Activated T-helper 9 cell treated with anti-CD3 and anti-CD28 coated beads, Interleukin-2, amount 50 U/mL, for 16 hours (primary cell): ENCODE data around the gene GRHL3.
"Not testable (repeated sequence)": the region's sequence is repeated elsewhere in the genome, so short reads cannot be mapped to it uniquely, and the experiment has no call there.

Experiments used
- DNase-seq: peaks from one replicate; pipeline ENCODE4 v3.0.0-alpha.2; 2020; ENCODE audit warnings: low read depth

The GRHL3 gene

GRCh38 chr1:24319312-24319863, at the start of gene GRHL3:
GRHL3 (plus strand) TSS chr1:24319357; CDS start chr1:24319552, 195 bp downstream.
- DNase-seq, result no peak

GRCh38 chr1:24274203-24275103, 44.7 kb upstream of the GRHL3 start:
- DNase-seq, result not testable (repeated sequence)

GRCh38 chr1:24275104-24275410, 44.1 kb upstream of the GRHL3 start:
- no peak for DNase-seq

- no peak for DNase-seq
Measured at GRCh38 chr1:24275510-24275909, 43.6 kb upstream of the GRHL3 start.

DNA sequence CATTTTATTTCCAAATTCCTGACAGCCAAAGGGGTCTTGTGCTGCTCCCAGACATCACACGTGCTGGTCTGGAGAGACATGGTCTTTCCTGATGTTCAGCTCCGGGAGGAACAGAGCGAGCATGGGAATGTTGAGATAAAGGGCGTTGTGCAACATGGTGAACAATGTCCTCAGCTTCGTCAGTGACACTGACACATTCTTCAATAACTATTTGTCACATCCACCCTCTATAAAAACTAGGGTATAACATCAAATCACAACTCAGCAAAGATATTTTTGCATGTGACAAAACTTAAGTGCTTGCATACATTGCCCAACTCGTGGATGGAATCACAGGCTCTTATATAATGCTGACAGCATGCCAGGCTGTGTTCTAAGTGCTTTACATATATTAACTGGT, 42.4 kb upstream of the GRHL3 start:
- DNase-seq, result no peak

- DNase-seq, result no peak
Measured at GRCh38 chr1:24277420-24278169, 41.6 kb upstream of the GRHL3 start.

GRCh38 chr1:24278726-24279125, 40.4 kb upstream of the GRHL3 start:
- no peak for DNase-seq

DNA sequence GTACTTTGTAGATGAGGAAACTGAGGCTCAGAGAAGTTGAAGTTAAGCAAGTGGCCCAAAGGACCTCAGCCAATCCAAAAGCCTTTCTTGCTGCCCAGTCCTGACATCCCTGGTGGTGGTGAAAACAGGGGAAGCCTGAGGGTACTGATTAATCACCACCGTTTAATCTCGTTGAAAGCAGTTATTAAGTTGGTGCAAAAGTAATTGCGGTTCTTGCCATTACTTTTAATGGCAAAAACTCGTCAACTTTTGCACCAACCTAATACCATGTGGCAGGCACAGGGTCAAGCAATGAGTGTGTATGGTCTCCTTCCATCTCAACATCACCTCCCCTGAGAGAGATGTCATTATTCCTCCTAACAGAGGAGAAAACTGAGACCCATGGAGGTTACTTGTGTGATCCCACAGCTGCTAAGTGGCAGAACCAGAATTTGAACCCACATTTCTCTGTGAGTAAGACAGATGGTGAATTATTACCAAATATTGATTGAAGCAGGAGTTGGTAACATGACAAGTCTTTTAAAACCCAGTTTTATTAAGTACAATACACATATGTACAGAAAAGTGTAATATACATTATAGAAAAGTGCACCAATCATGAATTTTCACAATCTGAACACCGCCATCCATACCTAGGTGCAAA, 39.4 kb upstream of the GRHL3 start:
- DNase-seq, result no peak

DNA sequence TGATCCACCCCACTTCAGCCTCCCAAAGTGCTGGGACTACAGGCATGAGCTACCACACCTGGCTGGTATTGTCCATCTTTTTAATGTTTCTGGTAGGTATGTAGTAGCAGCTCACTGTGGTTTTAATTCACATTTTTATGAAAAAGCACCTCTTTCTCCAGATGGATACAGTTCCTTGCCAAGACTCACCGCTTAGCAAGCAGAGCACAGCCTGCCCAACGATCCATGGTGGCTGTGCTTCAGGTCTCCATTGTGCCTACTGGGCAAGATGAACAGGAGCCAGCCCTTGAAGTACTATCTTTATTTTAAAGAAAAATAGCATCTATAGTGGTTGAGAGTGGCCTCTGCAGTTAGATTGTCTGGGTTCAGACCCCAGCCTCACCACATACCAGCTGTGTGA, 37.6 kb upstream of the GRHL3 start:
- no peak for DNase-seq

DNA sequence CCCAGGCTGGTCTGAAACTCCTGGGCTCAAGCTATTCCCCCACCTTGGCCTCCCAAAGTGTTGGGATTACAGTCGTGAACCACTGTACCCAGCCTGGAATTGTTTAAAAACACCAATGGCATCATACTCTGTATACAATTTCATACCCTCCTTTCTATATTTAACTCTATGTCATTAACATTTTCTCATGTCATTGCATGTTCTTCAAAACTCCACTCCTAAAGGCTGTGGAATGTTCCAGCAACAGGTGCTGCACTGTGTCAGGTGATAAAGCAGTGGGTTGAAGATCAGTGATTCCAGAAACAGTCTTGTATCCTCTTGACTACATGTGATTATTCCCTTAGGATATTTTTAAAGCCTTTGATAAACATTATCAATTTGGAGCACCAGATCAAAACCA, 36.7 kb upstream of the GRHL3 start:
- DNase-seq, result no peak

- DNase-seq, result no peak
Measured at GRCh38 chr1:24283326-24284155, 35.6 kb upstream of the GRHL3 start.

GRCh38 chr1:24284156-24284471, 35.0 kb upstream of the GRHL3 start:
- DNase-seq, result no peak

GRCh38 chr1:24285231-24285630, 33.9 kb upstream of the GRHL3 start:
- no peak for DNase-seq

DNA sequence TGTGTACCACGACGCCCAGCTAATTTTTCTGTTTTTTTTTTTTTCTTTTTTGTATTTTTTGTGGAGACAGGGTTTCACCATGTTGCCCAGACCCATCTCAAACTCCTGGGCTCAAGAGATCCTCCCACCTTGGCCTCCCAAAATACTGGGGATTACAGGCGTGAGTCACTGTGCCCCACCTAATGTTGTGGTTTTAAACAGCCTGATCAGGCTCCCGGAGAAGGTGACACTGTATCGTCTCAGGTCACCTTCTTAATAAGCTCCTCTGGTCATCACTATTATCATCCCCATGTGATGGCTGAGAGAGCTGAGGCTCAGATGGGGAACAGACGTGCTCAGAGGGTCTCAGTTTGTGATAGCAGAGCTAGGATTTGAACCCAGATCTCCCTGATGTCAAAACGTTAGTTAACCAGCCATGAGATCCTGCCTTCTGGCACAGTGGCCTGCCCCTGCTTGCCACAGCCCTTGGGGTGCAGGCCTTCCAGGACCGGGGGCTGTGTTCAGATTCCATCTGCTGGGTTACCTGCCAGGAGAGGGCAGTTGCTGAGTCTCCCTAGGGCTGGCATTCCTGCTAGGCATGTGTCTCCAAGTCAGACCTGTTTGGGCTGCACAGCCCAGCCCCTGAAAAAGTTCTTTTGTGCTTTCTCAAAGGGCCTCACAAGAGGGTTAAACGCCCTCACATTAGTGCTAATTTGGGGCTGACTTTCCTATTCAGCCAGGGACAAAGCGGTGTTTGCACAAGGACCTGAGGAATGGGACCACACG, 32.7 kb upstream of the GRHL3 start:
- no peak for DNase-seq

GRCh38 chr1:24287779-24288178, 31.4 kb upstream of the GRHL3 start:
- not testable (repeated sequence) for DNase-seq

DNA sequence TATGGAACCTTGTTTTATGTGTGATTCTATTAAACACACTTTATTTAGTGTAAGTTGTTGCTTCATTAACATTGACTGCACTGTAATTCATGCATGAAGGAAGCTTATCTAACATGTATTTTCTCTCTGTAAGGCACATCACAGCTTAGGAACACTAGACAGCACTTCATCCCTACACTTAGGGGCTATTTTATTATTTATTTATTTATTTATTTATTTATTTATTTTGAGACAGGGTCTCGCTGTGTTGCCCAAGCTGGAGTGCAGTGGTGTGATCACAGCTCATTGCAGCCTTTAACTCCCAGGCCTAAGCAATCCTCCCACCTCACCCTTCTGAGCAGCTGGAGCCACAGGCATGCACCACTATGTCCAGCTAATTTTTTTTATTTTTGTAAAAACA, 30.7 kb upstream of the GRHL3 start:
- no peak for DNase-seq

- no peak for DNase-seq
Measured at GRCh38 chr1:24289937-24290595, 29.1 kb upstream of the GRHL3 start.

DNA sequence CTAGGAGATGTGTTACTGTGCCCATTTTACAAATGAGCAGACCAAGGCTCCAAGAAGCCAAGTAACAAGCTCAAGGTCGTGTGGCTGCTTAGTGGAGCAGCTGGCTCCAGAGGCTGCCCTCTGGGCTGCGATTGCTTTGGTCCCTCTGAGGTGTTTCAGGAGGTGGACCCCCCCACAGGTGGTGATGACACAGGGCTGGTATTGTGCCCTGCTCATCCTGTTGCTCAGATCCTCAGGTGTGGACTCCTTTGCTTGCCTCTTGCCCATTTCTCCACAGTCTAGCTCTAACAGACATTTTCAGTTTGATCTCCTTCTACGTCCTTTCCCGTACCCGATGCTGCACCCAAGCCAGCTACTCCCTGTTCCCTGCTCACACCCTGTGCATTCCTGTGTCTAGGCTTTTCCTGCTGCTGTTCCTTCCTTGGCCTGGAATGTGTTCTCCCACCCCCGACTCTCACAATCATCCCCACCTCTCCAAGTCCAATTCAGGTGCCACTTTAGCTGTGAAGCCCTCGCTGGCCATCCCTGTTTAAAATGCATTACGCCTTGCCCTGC, 28.1 kb upstream of the GRHL3 start:
- DNase-seq, result no peak

DNA sequence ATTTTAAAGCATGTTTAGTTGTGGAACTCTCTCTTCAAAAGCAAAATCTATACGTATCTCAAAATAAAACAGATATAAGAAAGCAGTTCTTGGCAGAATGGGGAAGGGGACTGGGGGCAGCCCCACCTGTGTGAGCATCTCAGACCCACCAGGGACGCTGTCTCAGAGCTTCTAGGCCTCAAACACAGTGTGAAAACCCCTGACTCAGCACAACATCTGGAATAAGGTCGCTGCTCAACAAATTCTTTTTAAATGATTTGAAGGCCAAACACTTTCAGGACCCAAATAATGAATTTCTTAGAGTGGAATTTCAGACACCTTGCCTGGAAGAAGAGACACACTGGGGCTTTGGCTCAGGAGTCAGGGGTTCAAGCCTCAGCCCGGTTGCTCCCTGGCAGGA, 27.1 kb upstream of the GRHL3 start:
- no peak for DNase-seq

DNA sequence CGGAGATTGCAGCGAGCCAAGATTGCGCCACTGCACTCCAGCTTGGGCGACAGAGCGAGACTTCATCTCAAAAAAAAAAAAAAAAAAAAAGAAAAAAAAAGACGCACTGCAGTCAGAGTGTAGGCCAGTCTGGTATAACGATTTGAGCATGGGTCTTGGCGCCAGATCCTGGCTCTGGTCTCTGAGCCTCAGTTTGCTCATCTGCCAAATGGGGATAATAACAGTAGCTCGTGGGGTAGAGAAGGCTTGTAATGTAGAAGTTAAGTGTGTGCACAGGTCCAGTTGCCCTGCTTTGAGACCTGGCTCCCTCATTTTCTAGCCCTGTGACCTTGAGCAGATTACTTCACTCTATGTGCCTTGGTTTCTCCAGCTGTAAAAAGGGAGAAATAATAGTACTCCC, 26.3 kb upstream of the GRHL3 start:
- no peak for DNase-seq
